Measurements from ENCODE around the gene TMEM163. TPM values are rescaled to one million over a fixed set of nuclear protein-coding genes. Genes with fewer than 3 reads are reported as not detected.

TMEM163 gene
- total and polyA plus RNA-seq, 2 experiments from 2014 or later: 1.1 TPM

DNA sequence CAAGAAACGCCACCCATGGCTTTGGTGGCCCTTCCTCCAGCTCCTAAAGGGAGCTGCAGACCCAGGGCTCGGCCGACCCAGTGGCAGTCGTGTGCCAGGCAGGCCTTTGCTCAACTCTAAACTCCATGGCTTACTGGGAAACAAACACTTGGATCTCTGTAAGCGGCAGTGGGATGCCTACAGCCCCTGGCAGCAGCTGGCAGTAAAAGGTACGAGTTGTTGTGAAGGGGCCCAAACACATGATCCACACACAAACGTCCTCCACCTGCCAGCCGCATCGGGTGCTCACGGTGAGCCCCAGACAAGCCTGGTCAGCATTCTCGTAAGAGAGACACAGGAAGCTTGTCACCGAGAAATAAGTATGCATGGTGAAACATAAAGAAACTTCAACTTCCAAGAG lies 250.0 kb downstream of the TMEM163 start:
- Histone ChIP-seq H3K36me3 (replicated peaks; ENCODE audit: insufficient read depth, low read depth) (no peaks in the 10 kb centered on the region), H3K79me2 (no peaks in the 10 kb centered on the region), H3K4me2 (no peak overlapping the region), H3K9me2 (replicated peaks; ENCODE audit: insufficient read depth) (no peaks in the 10 kb centered on the region), H3K27me3 (no peaks in the 10 kb centered on the region), H3K4me3 (no peak overlapping the region), H3K4me1 (ENCODE audit: insufficient read depth) (no peaks in the 10 kb centered on the region), H3K27ac (no peak overlapping the region), H2AFZ (no peak overlapping the region), H3K9me3 (ENCODE audit: low read depth) (no peaks in the 10 kb centered on the region), H4K20me1 (ENCODE audit: insufficient read depth, poor library complexity, severe bottlenecking) (no peaks in the 10 kb centered on the region)
- DNase-seq (ENCODE audit: low spot score): no peak
- no peak for TF ChIP-seq EZH2 (IDR thresholded peaks at IDR 0.05; ENCODE audit: borderline replicate concordance)
- TF ChIP-seq EZH2phosphoT487 (IDR thresholded peaks at IDR 0.05; ENCODE audit: low read depth, severe bottlenecking, unreplicated experiment): no peak
- TF ChIP-seq, protein P1, sequence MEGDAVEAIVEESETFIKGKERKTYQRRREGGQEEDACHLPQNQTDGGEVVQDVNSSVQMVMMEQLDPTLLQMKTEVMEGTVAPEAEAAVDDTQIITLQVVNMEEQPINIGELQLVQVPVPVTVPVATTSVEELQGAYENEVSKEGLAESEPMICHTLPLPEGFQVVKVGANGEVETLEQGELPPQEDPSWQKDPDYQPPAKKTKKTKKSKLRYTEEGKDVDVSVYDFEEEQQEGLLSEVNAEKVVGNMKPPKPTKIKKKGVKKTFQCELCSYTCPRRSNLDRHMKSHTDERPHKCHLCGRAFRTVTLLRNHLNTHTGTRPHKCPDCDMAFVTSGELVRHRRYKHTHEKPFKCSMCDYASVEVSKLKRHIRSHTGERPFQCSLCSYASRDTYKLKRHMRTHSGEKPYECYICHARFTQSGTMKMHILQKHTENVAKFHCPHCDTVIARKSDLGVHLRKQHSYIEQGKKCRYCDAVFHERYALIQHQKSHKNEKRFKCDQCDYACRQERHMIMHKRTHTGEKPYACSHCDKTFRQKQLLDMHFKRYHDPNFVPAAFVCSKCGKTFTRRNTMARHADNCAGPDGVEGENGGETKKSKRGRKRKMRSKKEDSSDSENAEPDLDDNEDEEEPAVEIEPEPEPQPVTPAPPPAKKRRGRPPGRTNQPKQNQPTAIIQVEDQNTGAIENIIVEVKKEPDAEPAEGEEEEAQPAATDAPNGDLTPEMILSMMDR (IDR thresholded peaks at IDR 0.05; ENCODE audit: poor library complexity): no peak
- 91% methylated on average over 12 of the region's 12 CpGs for WGBS (ENCODE audit: low lambda C conversion rate, missing lambda C conversion rate)

DNA sequence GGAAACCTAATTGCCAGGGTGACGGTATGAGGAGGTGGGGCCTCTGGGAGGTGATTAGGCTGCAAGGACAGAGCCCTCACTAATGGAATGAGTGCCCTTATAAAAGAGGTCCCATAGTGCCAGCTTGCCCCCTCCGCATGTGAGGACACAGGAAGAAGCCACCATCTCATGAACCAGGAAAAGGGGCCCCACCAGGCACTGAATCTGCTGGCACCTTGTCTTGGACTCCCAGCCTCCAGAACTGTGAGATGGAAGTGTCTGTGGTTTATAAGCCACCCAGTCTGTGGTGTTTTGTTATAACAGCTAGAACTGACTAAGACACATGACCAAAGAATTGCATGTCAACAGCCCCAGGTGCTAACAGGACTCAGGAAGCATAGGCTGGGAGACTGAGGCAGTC lies 250.6 kb downstream of the TMEM163 start:
- no peak overlapping the region for H3K27ac ChIP-seq
- no peak overlapping the region for H2AFZ ChIP-seq
- TF ChIP-seq, protein P1 (IDR thresholded peaks at IDR 0.05; ENCODE audit: poor library complexity): no peak
- no peak for TF ChIP-seq EZH2 (IDR thresholded peaks at IDR 0.05; ENCODE audit: borderline replicate concordance)
- TF ChIP-seq EZH2phosphoT487 (IDR thresholded peaks at IDR 0.05; ENCODE audit: low read depth, severe bottlenecking, unreplicated experiment): no peak
- no peak for DNase-seq (ENCODE audit: low spot score)
- no peaks in the 10 kb centered on the region for H3K9me3 ChIP-seq (ENCODE audit: low read depth)
- no peak overlapping the region for H3K4me2 ChIP-seq
- H4K20me1 ChIP-seq (ENCODE audit: insufficient read depth, poor library complexity, severe bottlenecking): no peaks in the 10 kb centered on the region
- no peak overlapping the region for H3K4me3 ChIP-seq
- H3K9me2 ChIP-seq (replicated peaks; ENCODE audit: insufficient read depth): no peaks in the 10 kb centered on the region
- H3K27me3 ChIP-seq: no peaks in the 10 kb centered on the region
- no peaks in the 10 kb centered on the region for H3K79me2 ChIP-seq
- H3K4me1 ChIP-seq (ENCODE audit: insufficient read depth): no peaks in the 10 kb centered on the region
- 88% methylated on average over 2 of the region's 2 CpGs for WGBS (ENCODE audit: low lambda C conversion rate, missing lambda C conversion rate)
- no peaks in the 10 kb centered on the region for H3K36me3 ChIP-seq (replicated peaks; ENCODE audit: insufficient read depth, low read depth)

DNA sequence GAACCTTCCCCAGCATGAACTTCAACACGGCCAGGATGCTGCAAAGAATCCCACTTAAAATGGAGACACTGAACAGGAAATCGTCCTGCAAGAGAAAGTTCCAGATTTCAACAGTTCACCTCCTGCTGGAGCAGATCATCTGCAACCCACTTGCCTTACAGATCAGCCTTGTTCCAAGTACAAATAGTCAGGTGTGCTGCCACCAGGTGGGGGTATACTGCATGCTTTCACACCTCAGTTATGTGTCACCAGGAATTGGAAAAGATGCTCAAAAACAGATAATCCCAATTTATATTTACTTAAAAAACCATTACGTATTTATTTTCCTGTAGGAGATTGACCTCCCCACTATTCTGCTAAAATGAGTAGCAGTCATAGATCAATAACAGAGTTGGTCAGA lies 252.7 kb downstream of the TMEM163 start:
- Histone ChIP-seq H3K79me2 (no peaks in the 10 kb centered on the region), H4K20me1 (ENCODE audit: insufficient read depth, poor library complexity, severe bottlenecking) (no peaks in the 10 kb centered on the region), H3K27me3 (no peaks in the 10 kb centered on the region), H2AFZ (no peak overlapping the region), H3K36me3 (replicated peaks; ENCODE audit: insufficient read depth, low read depth) (no peaks in the 10 kb centered on the region), H3K4me1 (ENCODE audit: insufficient read depth) (no peaks in the 10 kb centered on the region), H3K27ac (no peak overlapping the region), H3K4me2 (no peak overlapping the region), H3K9me3 (ENCODE audit: low read depth) (no peaks in the 10 kb centered on the region), H3K9me2 (replicated peaks; ENCODE audit: insufficient read depth) (no peaks in the 10 kb centered on the region), H3K4me3 (no peak overlapping the region)
- TF ChIP-seq, protein P1 (IDR thresholded peaks at IDR 0.05; ENCODE audit: poor library complexity): peak; percentile 50
- TF ChIP-seq EZH2 (IDR thresholded peaks at IDR 0.05; ENCODE audit: borderline replicate concordance) (no peak), EZH2phosphoT487 (IDR thresholded peaks at IDR 0.05; ENCODE audit: low read depth, severe bottlenecking, unreplicated experiment) (no peak)
- peak; percentile 57 for DNase-seq (ENCODE audit: low spot score)
- 61% methylated on average over 3 of the region's 3 CpGs for WGBS (ENCODE audit: low lambda C conversion rate, missing lambda C conversion rate)

Measured in hepatocyte (in vitro differentiated cells).